Smooth muscle cell (in vitro differentiated cells): ENCODE results near the gene IRF4. TPM values are rescaled to one million over a fixed set of nuclear protein-coding genes. Genes with fewer than 3 reads are reported as not detected.

Source experiments
- DNase-seq: peaks from one replicate; lab custom pipeline; 2025; ENCODE audit not compliant: unreplicated experiment; lab: John Stamatoyannopoulos, UW
- H2AFZ ChIP-seq: fragments of 200-600 bp; sonication (generic); 2 replicates; pipeline ENCODE4 v1.6.0; 2016; ENCODE audit warnings: antibody characterized with exemption, low read depth, mild to moderate bottlenecking
- H3F3A ChIP-seq: fragments of 200-600 bp; sonication (generic); 2 replicates; pipeline ENCODE4 v1.6.0; 2017; ENCODE audit warnings: antibody characterized with exemption, low read depth
- H3K27ac ChIP-seq: fragments of 200-600 bp; sonication (generic); 2 replicates; pipeline ENCODE4 v1.5.1; 2016; ENCODE audit warnings: low read depth, mild to moderate bottlenecking
- H3K27me3 ChIP-seq: fragments of 200-600 bp; sonication (generic); 2 replicates; pipeline ENCODE4 v1.6.1; 2016; ENCODE audit warnings: low read depth, mild to moderate bottlenecking
- H3K36me3 ChIP-seq: fragments of 200-600 bp; sonication (generic); 2 replicates; pipeline ENCODE4 v1.5.1; 2016; ENCODE audit warnings: low read depth
- H3K4me1 ChIP-seq: fragments of 200-600 bp; sonication (generic); 2 replicates; pipeline ENCODE4 v1.5.1; 2016; ENCODE audit warnings: low read depth
- H3K4me2 ChIP-seq: fragments of 200-600 bp; sonication (generic); 2 replicates; pipeline ENCODE4 v1.6.0; 2016; ENCODE audit warnings: mild to moderate bottlenecking
- H3K4me3 ChIP-seq: fragments of 200-600 bp; sonication (generic); 2 replicates; pipeline ENCODE4 v1.5.1; 2016; ENCODE audit warnings: mild to moderate bottlenecking
- H3K79me2 ChIP-seq: fragments of 200-600 bp; sonication (generic); 2 replicates; pipeline ENCODE4 v1.6.0; 2016; ENCODE audit warnings: low read depth, mild to moderate bottlenecking
- H3K9ac ChIP-seq: fragments of 200-600 bp; sonication (generic); 2 replicates; pipeline ENCODE4 v1.6.0; 2016; ENCODE audit warnings: low read depth
- H3K9me3 ChIP-seq: fragments of 200-600 bp; sonication (generic); replicated peaks from 2 replicates; pipeline ENCODE4 v1.5.1; 2016; ENCODE audit warnings: low read depth
- H4K20me1 ChIP-seq: fragments of 200-600 bp; sonication (generic); 2 replicates; pipeline ENCODE4 v1.6.0; 2016; ENCODE audit warnings: low read depth
- WGBS: methylation state at CpG from one replicate; pipeline ENCODE4 v1.1.7; 2016; ENCODE audit warnings: low lambda C conversion rate; 5-methylcytosine and 5-hydroxymethylcytosine counted together
- polyA plus RNA-seq: library from polyadenylated mRNA; unstranded; fragments of >200 nt; fragmentation: Nextera tagmentation; extraction: Ambion mirVana; gene quantifications from 2 replicates; pipeline ENCODE4 v1.2.1, GENCODE V29; 2016
- total RNA-seq: library from RNA; depleted of rRNA; stranded (reverse); fragments of >200 nt; gene quantifications from 2 replicates; pipeline ENCODE4 v1.2.3, GENCODE V29; 2014
- TF ChIP-seq, protein P1 (sequence below): fragments of 200-600 bp; sonication (generic); IDR thresholded peaks from 2 replicates; pipeline ENCODE4 v1.5.1; 2017; ENCODE audit warnings: borderline replicate concordance, mild to moderate bottlenecking, antibody characterized with exemption; ENCODE audit not compliant: insufficient read depth, poor library complexity, severe bottlenecking

The IRF4 gene
- total and polyA plus RNA-seq, 2 experiments from 2014 or later = 0.04 TPM; not detected in 1

DNA sequence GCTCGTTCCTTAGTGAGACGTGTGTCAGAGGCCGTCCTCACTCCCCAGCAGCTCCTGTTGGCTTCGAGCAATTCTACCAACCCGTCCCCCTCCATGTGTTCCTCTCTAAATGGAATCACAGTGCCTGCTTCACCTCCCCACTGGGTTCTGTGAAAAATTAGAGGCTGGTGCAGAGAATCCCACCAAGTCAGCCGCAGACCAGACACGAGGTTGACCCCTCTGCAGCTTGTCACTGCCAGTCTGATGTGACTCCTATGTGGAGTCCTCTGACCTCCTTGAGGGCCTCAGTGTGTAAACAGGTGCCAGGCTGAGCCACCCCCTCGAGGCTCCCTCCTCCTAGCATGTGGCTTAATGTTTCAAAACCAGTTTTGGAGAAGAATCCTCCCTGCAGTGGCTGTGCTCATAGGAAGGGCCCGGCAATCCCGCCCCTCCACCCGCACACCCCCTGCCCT is 12.6 kb upstream of the IRF4 start:
- TF ChIP-seq, protein P1, sequence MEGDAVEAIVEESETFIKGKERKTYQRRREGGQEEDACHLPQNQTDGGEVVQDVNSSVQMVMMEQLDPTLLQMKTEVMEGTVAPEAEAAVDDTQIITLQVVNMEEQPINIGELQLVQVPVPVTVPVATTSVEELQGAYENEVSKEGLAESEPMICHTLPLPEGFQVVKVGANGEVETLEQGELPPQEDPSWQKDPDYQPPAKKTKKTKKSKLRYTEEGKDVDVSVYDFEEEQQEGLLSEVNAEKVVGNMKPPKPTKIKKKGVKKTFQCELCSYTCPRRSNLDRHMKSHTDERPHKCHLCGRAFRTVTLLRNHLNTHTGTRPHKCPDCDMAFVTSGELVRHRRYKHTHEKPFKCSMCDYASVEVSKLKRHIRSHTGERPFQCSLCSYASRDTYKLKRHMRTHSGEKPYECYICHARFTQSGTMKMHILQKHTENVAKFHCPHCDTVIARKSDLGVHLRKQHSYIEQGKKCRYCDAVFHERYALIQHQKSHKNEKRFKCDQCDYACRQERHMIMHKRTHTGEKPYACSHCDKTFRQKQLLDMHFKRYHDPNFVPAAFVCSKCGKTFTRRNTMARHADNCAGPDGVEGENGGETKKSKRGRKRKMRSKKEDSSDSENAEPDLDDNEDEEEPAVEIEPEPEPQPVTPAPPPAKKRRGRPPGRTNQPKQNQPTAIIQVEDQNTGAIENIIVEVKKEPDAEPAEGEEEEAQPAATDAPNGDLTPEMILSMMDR = no peak
- H3K27ac ChIP-seq = no peak overlapping the region
- no peaks in the 10 kb centered on the region for H3F3A ChIP-seq
- no peak overlapping the region for H3K4me2 ChIP-seq
- DNase-seq = no peak
- no peaks in the 10 kb centered on the region for H3K9me3 ChIP-seq
- no peaks in the 10 kb centered on the region for H3K36me3 ChIP-seq
- no peaks in the 10 kb centered on the region for H4K20me1 ChIP-seq
- no peak overlapping the region for H3K9ac ChIP-seq
- 87% methylated on average over 11 of the region's 11 CpGs for WGBS
- H3K79me2 ChIP-seq = no peaks in the 10 kb centered on the region
- H2AFZ ChIP-seq = no peak overlapping the region
- no peak overlapping the region for H3K4me3 ChIP-seq
- peaks cover 20% of the 10 kb centered on the region for H3K27me3 ChIP-seq
- no peaks in the 10 kb centered on the region for H3K4me1 ChIP-seq

DNA sequence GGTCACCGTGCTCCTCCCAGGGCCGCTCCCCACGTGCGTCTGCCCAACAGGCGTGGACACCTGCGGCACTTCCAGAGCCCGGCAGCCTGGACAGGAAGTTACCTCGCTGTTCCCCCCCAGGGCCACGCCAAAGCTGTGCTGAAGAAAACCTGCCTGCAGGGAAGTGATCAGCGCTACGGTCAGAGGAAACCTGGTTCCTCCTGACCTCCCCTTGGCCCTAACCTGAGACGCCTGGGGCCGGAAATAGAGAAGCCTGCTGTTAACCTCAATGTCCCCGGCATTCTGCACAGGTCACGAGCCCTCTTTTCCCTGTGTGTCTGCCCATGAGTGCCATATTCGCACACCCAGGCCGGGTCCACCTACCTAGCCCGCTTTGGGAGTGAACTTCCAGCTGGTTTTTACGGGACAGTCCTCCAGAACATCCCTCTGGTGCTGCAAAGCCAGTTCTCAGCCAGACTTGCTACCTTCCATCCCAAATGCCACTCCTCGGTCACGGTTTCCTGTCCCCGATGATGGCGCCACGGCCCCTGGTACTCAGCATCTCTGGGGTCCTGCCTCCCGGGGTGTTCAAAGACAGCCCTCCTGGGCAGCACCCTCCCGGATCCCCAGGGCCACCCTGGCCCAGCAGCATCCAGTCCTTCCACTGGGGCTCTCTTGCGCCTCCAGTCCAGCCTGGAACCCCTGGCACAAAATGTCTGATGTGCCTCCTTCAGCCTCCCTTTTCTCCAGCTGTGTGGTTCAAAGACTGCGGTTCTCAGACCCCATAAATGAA is 12.0 kb upstream of the IRF4 start:
- H3K4me3 ChIP-seq = no peak overlapping the region
- no peaks in the 10 kb centered on the region for H3K79me2 ChIP-seq
- WGBS = 85% methylated on average over 28 of the region's 28 CpGs
- no peak overlapping the region for H3K4me2 ChIP-seq
- H3K27me3 ChIP-seq = peaks cover 26% of the 10 kb centered on the region
- H3K4me1 ChIP-seq = no peaks in the 10 kb centered on the region
- no peaks in the 10 kb centered on the region for H3K36me3 ChIP-seq
- no peaks in the 10 kb centered on the region for H3F3A ChIP-seq
- no peaks in the 10 kb centered on the region for H4K20me1 ChIP-seq
- no peak for DNase-seq
- H3K9ac ChIP-seq = no peak overlapping the region
- H2AFZ ChIP-seq = no peak overlapping the region
- no peak overlapping the region for H3K27ac ChIP-seq
- TF ChIP-seq, protein P1 = no peak
- H3K9me3 ChIP-seq = no peaks in the 10 kb centered on the region

DNA sequence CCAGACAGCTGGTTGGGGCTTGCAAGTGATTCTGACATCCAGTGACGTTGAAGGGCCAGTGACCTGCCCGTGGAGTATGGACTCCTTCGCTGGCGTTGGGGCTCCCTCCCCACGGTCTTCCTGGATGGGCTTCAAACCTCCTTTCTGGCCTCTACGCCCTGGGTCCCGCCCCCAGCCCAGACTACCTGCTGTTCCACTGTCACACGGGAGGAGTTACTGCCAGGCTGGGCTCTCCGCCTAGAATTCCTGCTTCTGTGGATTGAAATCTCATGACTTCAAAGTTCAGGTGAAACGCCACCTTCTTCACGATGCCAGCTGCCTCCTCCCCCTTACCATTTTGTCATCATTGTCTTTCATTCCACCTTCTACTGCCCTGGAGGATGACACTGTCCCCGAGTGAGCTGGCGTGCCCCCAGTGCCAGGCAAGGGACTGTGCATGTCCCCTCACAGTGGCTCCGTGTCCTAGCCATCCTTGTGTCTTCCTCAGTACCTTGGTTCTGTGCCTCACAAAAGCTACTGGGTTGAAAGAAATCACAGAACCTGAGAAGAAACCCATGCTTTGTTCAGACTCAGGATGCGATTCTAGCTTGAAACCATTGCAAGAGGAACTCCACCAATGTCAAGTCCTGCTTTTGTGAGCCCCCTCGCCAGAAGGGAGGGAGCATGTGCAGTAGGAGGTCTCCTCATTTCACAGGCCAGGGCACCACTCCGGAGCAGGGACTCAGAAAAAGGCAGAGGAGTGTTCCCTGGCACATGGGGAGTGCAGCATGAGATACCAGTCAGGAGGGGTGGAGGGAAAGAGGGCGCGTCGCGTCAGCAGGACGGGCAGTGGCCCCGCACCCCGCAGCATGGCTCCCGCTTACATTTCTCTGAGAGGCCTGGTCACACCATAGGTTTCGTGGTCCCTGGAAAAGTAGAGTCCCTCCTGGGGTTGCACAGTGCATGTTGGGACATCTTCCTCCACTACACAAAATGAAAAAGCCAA is 11.0 kb upstream of the IRF4 start:
- no peaks in the 10 kb centered on the region for H4K20me1 ChIP-seq
- TF ChIP-seq, protein P1 = no peak
- H3F3A ChIP-seq = no peaks in the 10 kb centered on the region
- peaks cover 34% of the 10 kb centered on the region for H3K27me3 ChIP-seq
- no peak overlapping the region for H2AFZ ChIP-seq
- no peaks in the 10 kb centered on the region for H3K79me2 ChIP-seq
- H3K9ac ChIP-seq = no peak overlapping the region
- WGBS = 85% methylated on average over 26 of the region's 26 CpGs
- H3K9me3 ChIP-seq = no peaks in the 10 kb centered on the region
- H3K4me3 ChIP-seq = no peak overlapping the region
- no peaks in the 10 kb centered on the region for H3K36me3 ChIP-seq
- DNase-seq = no peak
- H3K4me2 ChIP-seq = no peak overlapping the region
- no peaks in the 10 kb centered on the region for H3K4me1 ChIP-seq
- H3K27ac ChIP-seq = no peak overlapping the region
